ENCODE results near the gene CCDC17. TPM values are rescaled to one million over a fixed set of nuclear protein-coding genes. Genes with fewer than 3 reads are reported as not detected.

The CCDC17 gene
- polyA plus RNA-seq, 1 donor (not counting 4 experiments of a cell fraction or from before 2014, with no cell fraction given), result 0.37 TPM

DNA sequence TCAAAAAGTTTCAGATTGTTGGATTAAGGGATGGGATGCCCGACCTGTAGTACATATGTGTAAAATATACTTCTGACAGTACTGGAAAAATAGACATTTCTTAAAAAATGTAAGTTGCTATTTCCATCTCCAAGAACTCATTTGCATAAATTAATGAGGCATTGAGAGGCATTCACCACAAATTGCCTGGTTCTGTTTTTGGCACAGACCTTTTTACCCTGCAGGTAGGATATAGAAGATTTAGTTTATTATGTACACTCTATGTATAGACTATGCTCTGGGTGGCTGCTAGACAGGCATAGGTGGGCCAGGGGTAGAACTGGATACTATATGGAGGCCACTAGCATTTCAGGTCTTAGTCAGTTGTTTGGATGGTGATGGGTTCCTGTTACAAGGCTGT lies 8.0 kb downstream of the CCDC17 start:
- FAIRE-seq, result no peak
- no peak overlapping the region for H2AFZ ChIP-seq (ENCODE audit: control insufficient read depth, low read length)
- no peak overlapping the region for H3K4me2 ChIP-seq (ENCODE audit: control insufficient read depth, extremely low read depth, insufficient read depth, low read depth, low read length)
- H3K27me3 ChIP-seq (ENCODE audit: control insufficient read depth, extremely low read depth, insufficient read depth, low read length), result no peaks in the 10 kb centered on the region
- no peak for TF ChIP-seq EZH2 (IDR thresholded peaks at IDR 0.05; ENCODE audit: low read length)
- TF ChIP-seq, protein P1, sequence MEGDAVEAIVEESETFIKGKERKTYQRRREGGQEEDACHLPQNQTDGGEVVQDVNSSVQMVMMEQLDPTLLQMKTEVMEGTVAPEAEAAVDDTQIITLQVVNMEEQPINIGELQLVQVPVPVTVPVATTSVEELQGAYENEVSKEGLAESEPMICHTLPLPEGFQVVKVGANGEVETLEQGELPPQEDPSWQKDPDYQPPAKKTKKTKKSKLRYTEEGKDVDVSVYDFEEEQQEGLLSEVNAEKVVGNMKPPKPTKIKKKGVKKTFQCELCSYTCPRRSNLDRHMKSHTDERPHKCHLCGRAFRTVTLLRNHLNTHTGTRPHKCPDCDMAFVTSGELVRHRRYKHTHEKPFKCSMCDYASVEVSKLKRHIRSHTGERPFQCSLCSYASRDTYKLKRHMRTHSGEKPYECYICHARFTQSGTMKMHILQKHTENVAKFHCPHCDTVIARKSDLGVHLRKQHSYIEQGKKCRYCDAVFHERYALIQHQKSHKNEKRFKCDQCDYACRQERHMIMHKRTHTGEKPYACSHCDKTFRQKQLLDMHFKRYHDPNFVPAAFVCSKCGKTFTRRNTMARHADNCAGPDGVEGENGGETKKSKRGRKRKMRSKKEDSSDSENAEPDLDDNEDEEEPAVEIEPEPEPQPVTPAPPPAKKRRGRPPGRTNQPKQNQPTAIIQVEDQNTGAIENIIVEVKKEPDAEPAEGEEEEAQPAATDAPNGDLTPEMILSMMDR (optimal IDR thresholded peaks at IDR 0.05 in 1 of 3, IDR thresholded peaks at IDR 0.05 in 1 of 3, conservative IDR thresholded peaks at IDR 0.05 in 1 of 3; ENCODE audit: extremely low read depth in 1 of 3, insufficient read depth in 2 of 3, low read length in 3 of 3), result no peak
- no peak overlapping the region for H3K27ac ChIP-seq (ENCODE audit: control insufficient read depth, insufficient read depth, low read length)
- no peaks in the 10 kb centered on the region for H4K20me1 ChIP-seq (ENCODE audit: control insufficient read depth, extremely low read depth, insufficient read depth, low read length)
- H3K79me2 ChIP-seq (ENCODE audit: control insufficient read depth, insufficient read depth, low read length), result no peaks in the 10 kb centered on the region
- H3K9me3 ChIP-seq (ENCODE audit: control insufficient read depth, low read depth, low read length), result no peaks in the 10 kb centered on the region
- no peaks in the 10 kb centered on the region for H3K9me1 ChIP-seq (ENCODE audit: control insufficient read depth, extremely low read depth, insufficient read depth, low read length)
- dilution Hi-C loops (cut with MboI; ENCODE audit: extremely low pct_ligation_motif_present, low sequenced_read_pairs), result no loop called here
- H3K4me3 ChIP-seq (ENCODE audit: control insufficient read depth in 2 of 3, extremely low read depth in 1 of 3, insufficient read depth in 2 of 3, low read depth in 1 of 3, low read length in 3 of 3), result no peak overlapping the region
- no peak for DNase-seq (ENCODE audit: low read depth, low spot score)
- H3K4me1 ChIP-seq (ENCODE audit: control insufficient read depth, extremely low read depth, insufficient read depth, low read length), result peaks cover 22% of the 10 kb centered on the region
- H3K36me3 ChIP-seq (ENCODE audit: control insufficient read depth in 2 of 2, extremely low read depth in 1 of 2, insufficient read depth in 2 of 2, low read length in 2 of 2), result peaks cover 10 to 20% of the 10 kb centered on the region in 2 experiments
- no peak overlapping the region for H3K9ac ChIP-seq (ENCODE audit: control insufficient read depth, extremely low read depth, insufficient read depth, low read length)

DNA sequence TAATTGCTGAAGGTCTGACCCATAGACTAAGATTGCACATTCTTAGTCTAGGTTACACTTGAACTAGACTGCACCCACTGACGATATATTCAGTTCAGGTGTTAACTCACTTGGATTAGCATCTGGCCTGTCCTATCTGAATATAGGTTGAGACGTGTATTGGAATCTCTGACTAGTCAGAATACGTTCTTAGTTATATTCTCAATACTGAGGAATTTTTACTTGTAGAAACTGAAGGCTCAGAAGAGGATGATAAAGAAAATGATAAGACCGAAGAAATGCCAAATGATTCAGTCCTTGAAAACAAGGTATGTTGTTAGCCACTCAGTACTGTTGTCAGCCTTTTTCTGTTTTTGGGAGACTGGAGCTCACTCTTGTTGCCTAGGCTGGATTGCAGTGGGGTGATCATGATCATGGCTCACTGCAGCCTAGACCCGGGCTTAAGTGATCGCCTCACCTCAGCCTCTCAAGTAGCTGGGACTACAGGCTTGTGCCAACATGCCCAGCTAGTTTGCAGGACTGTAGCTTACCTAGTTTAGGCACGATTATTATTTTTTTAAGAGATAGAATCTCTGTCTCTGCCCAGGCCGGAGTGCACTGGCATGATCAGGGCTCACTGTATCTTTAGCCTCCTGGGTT lies 10.8 kb downstream of the CCDC17 start:
- peak; percentile 73 for FAIRE-seq
- Histone ChIP-seq H4K20me1 (ENCODE audit: control insufficient read depth, extremely low read depth, insufficient read depth, low read length) (no peaks in the 10 kb centered on the region), H3K36me3 (ENCODE audit: control insufficient read depth in 2 of 2, extremely low read depth in 1 of 2, insufficient read depth in 2 of 2, low read length in 2 of 2) (peaks cover 4 to 27% of the 10 kb centered on the region in 2 experiments), H3K9me1 (ENCODE audit: control insufficient read depth, extremely low read depth, insufficient read depth, low read length) (no peaks in the 10 kb centered on the region), H3K4me1 (ENCODE audit: control insufficient read depth, extremely low read depth, insufficient read depth, low read length) (peaks cover 22% of the 10 kb centered on the region), H2AFZ (ENCODE audit: control insufficient read depth, low read length) (no peak overlapping the region), H3K27me3 (ENCODE audit: control insufficient read depth, extremely low read depth, insufficient read depth, low read length) (no peaks in the 10 kb centered on the region), H3K9me3 (ENCODE audit: control insufficient read depth, low read depth, low read length) (no peaks in the 10 kb centered on the region), H3K27ac (ENCODE audit: control insufficient read depth, insufficient read depth, low read length) (peak overlapping the region; percentile 85), H3K79me2 (ENCODE audit: control insufficient read depth, insufficient read depth, low read length) (no peaks in the 10 kb centered on the region), H3K4me2 (ENCODE audit: control insufficient read depth, extremely low read depth, insufficient read depth, low read depth, low read length) (peak overlapping the region; percentile 73), H3K9ac (ENCODE audit: control insufficient read depth, extremely low read depth, insufficient read depth, low read length) (peak overlapping the region; percentile 64), H3K4me3 (ENCODE audit: control insufficient read depth in 2 of 3, extremely low read depth in 1 of 3, insufficient read depth in 2 of 3, low read depth in 1 of 3, low read length in 3 of 3) (peak overlapping the region in 2 of 3 experiments; percentile 11 to 15)
- dilution Hi-C loops (cut with MboI; ENCODE audit: extremely low pct_ligation_motif_present, low sequenced_read_pairs), result no loop called here
- TF ChIP-seq, protein P1 (optimal IDR thresholded peaks at IDR 0.05 in 1 of 3, IDR thresholded peaks at IDR 0.05 in 1 of 3, conservative IDR thresholded peaks at IDR 0.05 in 1 of 3; ENCODE audit: extremely low read depth in 1 of 3, insufficient read depth in 2 of 3, low read length in 3 of 3), result no peak
- no peak for TF ChIP-seq EZH2 (IDR thresholded peaks at IDR 0.05; ENCODE audit: low read length)
- DNase-seq (ENCODE audit: low read depth, low spot score), result peak; percentile 68

Measured in keratinocyte (primary cell).